Measurements from ENCODE around the gene CDCP1.
A peak's percentile ranks its signal among the peaks of the same experiment; 100 is the strongest.

CDCP1 gene

GRCh38 chr3:45137656-45138181, 8.5 kb downstream of the CDCP1 start:
- DNase-seq (ENCODE audit: low read depth, low spot score) = no peak

- no peak for DNase-seq (ENCODE audit: low read depth, low spot score)
These were observed 10.2 kb downstream of the CDCP1 start for GRCh38 chr3:45135959-45136358.

- DNase-seq (ENCODE audit: low read depth, low spot score) = no peak
These were observed 11.2 kb downstream of the CDCP1 start for GRCh38 chr3:45134758-45135521.

- peak; percentile 50 for DNase-seq (ENCODE audit: low read depth, low spot score)
These were observed 13.5 kb downstream of the CDCP1 start for GRCh38 chr3:45132568-45133211.

- no peak for DNase-seq (ENCODE audit: low read depth, low spot score)
These were observed 15.0 kb downstream of the CDCP1 start for GRCh38 chr3:45131201-45131600.

- DNase-seq (ENCODE audit: low read depth, low spot score) = no peak
These were observed 15.7 kb downstream of the CDCP1 start for GRCh38 chr3:45130476-45130875.

- no peak for DNase-seq (ENCODE audit: low read depth, low spot score)
These were observed 17.2 kb downstream of the CDCP1 start for GRCh38 chr3:45128950-45129349.

GRCh38 chr3:45127130-45127822, 18.9 kb downstream of the CDCP1 start:
- DNase-seq (ENCODE audit: low read depth, low spot score) = peak; percentile 72

GRCh38 chr3:45126730-45127129, 19.4 kb downstream of the CDCP1 start:
- no peak for DNase-seq (ENCODE audit: low read depth, low spot score)

GRCh38 chr3:45125550-45126026, 20.6 kb downstream of the CDCP1 start:
- DNase-seq (ENCODE audit: low read depth, low spot score) = no peak

- no peak for DNase-seq (ENCODE audit: low read depth, low spot score)
These were observed 21.2 kb downstream of the CDCP1 start for GRCh38 chr3:45124956-45125355.

- DNase-seq (ENCODE audit: low read depth, low spot score) = peak; percentile 84
These were observed 21.8 kb downstream of the CDCP1 start for GRCh38 chr3:45124352-45124751.

GRCh38 chr3:45123581-45124269, 22.5 kb downstream of the CDCP1 start:
- peak; percentile 84 for DNase-seq (ENCODE audit: low read depth, low spot score)

- DNase-seq (ENCODE audit: low read depth, low spot score) = peak; percentile 33
These were observed 23.1 kb downstream of the CDCP1 start for GRCh38 chr3:45123030-45123429.

- DNase-seq (ENCODE audit: low read depth, low spot score) = no peak
These were observed 25.6 kb downstream of the CDCP1 start for GRCh38 chr3:45120359-45121158.

GRCh38 chr3:45119824-45120358, 26.3 kb downstream of the CDCP1 start:
- DNase-seq (ENCODE audit: low read depth, low spot score) = no peak

- DNase-seq (ENCODE audit: low read depth, low spot score) = no peak
These were observed 26.8 kb downstream of the CDCP1 start for GRCh38 chr3:45119376-45119775.

GRCh38 chr3:45118615-45119071, 27.5 kb downstream of the CDCP1 start:
- no peak for DNase-seq (ENCODE audit: low read depth, low spot score)

- no peak for DNase-seq (ENCODE audit: low read depth, low spot score)
These were observed 29.8 kb downstream of the CDCP1 start for GRCh38 chr3:45116350-45116749.

GRCh38 chr3:45113625-45114050, 32.5 kb downstream of the CDCP1 start:
- DNase-seq (ENCODE audit: low read depth, low spot score) = peak; percentile 37

All from astrocyte of the hippocampus (primary cell).